HG03066 (cell line): ENCODE measurements around the gene SPIRE2.
"Not testable (repeated sequence)": the region's sequence is repeated elsewhere in the genome, so short reads cannot be mapped to it uniquely, and the experiment has no call there.

Source experiments
- ATAC-seq: cut with Tn5 transposase; IDR thresholded peaks from one replicate; pipeline ENCODE4 v1.9.1; 2021; ENCODE audit warnings: low read depth; ENCODE audit not compliant: unreplicated experiment

SPIRE2 gene

DNA sequence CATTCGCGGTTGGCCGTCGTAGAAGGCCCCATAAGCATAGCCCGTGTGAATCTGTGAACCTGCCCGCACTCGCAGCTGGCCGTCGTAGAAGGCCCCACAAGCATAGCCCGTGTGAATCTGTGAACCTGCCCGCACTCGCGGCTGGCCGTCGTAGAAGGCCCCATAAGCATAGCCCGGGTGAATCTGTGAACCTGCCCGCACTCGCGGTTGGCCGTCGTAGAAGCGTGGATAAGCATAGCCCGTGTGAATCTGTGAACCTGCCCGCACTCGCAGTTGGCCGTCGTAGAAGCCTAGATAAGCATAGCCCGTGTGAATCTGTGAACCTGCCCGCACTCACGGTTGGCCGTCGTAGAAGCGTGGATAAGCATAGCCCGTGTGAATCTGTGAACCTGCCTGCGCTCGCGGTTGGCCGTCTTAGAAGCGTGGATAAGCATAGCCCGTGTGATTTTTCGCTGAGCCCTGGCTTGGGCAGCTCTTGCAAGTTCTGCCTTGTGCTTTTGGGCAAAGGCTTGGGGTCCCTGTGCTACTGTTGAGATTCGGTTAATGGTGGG is 6.6 kb downstream of the SPIRE2 start:
- not testable (repeated sequence) for ATAC-seq

DNA sequence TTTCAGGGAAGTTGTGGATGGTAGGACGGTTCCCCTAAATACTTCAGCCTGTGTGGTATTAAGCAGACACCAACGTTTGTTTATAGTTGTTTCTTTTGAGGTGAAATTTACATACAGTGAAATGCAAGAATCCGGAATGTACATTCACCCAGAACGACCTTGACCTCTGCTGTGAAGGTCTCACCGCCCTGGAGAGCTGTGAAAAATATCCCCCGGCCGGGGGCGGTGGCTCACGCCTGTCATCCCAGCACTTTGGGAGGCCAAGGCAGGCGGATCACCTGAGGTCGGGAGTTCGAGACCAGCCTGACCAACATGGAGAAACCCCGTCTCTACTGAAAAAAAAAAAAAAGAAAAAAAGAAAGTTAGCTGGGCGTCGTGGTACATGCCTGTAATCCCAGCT is 8.2 kb downstream of the SPIRE2 start:
- ATAC-seq: not testable (repeated sequence)

DNA sequence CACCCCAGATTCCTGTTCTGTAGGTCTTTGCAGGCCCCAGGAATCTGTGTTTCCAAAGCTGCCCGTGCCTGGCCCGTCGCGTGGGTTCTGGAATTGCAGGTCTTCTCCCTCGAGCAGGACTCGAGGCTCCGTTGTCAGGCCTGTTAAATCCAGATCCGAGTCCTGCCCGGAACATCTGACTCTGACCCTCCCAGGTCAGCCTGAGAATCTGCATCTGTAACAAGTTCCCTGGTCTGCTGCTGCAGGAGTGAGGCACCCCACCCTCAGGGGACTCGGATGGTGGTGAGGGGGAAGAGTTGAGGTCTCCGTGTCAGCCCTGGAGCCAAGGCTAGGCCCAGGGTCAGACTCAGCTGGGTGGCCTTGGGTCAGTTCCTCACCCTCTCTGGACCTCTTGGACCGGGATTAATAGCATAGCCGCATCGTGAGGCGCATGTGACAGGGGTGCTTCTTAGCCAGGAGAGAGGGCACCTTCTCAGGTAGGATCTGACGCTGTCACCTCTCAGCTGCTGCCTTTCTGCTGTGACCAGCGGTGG is 8.8 kb downstream of the SPIRE2 start:
- ATAC-seq: no peak

DNA sequence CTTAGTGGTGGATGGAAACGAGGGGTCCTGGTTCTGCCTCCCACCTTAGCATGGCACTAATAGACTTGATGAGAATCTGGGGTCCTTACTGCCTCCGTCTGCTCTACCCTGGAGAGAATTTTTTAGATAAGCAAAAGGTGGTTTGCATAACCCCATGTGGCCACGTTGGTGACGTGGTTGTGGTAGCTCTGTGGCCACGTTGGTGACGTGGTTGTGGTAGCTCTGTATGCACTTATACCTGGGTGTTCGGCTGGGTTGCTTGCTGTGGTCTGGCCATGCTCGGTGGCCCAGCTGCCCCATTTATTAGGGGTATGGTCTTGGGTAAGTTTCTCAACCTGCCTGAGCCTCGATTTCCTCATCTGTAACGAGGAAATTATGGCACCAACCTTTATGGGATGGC is 13.0 kb downstream of the SPIRE2 start:
- no peak for ATAC-seq

DNA sequence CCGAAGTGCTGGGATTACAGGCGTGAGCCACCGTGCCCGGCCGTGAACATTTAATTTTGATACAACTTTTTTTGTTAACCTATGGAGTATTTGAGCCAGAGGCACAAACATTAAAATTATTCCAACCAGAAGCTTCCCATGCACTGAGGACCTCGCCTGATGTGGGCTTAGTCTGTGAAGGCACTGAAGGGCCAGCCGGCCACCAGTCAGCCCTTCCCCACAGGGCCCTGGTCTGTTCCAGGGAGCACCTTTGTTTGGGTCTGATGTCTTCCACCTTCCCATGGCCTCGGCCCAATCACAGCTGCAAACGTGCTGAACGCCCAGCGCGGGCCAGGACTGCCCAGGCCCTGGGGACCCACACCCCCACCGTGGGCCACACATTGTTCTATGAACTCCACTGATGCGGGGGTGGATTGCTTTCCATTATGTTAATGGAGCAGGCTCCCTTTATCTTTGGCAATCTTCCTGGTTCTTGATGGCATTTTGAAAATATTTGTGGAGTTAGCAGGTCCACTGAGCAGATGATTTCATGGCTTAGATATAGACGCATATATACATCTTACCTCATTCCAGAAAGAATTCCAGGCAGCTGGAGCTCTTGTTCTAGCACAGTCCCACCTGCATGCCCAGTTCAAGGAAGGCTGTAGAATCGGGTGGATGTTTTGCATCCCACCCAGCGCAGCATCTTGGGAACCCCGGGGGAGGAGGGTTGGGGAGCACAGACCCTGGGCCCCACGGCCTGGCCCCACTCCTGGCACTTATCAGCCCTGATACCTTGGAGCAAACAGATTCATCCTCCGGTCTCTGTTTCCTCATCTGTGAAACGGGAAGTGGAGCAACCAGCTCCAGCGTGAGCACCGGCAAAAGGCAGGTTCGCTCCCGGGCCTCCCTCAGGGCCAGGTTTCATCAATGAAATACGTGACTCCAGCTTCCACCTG is 14.5 kb downstream of the SPIRE2 start:
- no peak for ATAC-seq

DNA sequence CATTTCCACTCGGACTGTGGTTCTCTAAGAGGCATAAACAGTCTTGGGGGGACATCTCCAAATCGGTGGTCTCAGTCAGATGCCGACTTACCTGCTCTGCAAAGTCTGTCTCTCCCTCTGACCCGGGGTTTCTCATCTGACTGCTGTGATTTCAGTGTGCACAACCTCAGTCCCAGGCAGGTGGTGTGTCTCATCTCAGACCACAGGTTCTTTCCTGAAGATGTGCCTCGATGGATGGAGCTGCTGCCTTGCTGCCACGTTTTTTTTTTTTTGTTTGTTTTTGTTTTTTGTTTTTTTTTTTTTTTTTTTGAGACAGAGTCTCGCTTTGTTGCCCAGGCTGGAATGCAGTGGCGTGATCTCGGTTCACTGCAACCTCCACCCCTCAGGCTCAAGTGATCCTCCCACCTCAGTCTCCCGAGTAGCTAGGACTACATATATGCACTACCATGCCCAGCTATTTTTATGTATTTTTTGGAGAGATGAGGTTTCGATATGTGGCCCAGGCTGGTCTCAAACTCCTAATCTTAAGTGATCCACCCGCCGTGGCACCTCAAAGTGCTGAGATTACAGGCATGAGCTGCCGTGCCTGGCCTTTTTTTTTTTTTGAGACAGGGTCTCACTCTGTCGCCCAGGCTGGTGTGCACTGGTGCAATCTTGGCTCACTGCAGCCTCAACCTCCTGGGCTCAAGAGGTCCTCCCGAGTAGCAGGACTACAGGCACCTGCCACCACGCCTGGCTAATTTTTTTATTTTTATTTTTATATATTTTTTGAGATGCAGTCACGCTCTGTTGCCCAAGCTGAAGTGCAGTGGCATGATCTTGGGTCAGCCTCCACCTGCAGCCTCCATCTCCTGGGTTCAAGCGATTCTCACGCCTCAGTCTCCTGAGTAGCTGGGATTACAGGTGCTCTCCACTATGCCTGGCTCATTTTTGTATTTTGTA is 15.4 kb downstream of the SPIRE2 start:
- no peak for ATAC-seq

DNA sequence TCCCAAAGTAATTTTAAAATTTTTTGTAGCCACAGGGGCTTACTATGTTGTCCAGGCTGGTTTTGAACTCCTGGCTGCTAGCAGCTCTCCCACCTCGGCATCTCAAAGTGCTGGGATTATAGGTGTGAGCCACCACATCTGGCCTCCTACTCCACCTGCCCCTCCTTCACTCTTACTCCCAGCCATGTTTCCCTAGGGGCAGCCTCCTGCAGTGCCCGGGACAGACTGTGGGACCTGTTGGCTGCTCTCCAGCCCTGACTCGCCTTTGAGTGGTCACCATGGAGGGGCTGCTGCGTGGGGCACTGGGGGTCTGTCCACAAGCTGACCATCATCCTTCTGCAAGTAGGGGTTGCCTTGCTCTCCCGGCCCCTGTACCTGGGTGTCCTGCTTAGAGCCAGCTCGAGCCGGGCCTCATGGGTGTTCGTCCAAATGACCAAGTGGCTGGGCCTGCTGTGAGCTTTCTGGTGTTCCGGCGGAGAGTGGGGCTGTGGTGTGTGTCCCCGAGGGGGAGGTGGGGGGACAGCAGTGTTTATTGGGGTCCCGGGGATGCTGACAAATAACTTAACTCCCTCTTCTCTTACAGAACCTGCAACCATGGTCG is 16.6 kb downstream of the SPIRE2 start:
- no peak for ATAC-seq

DNA sequence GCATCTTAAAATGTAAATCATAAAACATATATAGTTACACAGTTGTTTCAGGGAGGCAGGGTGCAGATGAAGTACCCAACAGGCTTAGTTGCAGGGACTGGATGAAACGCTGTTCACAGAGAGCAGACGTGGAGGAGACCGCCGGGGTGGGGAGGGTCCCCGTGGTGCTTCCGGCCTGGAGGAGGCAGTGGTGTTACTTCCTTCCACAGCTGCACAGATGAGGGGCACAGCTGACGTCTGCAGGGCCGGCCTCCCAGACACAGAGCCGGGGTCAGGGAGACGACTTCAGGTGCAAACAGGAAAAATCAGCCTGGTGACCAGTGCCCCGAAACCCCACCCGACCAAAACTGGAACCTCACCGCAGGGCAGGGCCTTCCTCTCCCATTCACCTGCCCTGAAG is 17.1 kb downstream of the SPIRE2 start:
- no peak for ATAC-seq

DNA sequence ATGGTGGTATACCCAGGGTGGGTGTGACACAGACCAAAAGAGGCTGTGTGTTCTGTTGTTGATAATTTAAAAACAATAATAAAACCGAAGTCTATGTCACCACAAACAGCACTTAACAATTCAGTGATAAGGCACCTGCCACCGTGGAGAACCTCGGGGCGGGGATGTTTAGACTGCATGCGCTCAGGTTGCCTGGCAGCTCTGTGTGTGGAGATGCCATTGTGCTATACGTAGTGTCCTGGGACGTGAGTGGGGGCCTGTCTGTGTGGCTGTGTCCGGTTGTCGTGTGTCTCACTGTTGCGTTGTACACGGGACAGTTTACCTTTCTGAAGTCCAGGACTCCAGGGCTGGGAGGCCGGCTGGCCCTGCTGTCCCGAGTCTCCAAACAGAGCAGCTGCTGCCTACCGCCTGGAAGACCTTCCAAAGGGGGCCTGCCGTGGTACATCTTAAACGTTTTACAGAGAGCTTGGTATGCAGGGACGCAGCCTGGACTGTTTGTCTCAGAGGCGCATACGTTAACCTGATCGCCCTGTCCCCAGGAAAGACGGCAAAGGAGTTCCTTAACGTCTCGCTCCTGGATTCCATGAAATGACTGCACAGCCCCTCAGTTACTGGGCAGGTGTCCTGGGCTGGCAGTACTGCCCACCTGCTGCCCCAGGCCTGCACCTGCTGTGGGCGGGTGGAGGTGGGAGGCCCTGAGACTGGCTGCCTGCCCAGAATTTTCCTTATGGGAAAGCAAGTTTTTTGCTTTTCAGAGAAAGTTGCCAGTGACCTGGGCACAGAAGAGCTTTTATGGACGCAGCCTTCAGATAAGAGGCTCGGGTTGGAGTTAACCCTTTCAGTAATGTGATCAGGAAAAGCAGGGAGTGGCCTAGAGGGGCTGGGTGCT is 19.0 kb downstream of the SPIRE2 start:
- no peak for ATAC-seq

DNA sequence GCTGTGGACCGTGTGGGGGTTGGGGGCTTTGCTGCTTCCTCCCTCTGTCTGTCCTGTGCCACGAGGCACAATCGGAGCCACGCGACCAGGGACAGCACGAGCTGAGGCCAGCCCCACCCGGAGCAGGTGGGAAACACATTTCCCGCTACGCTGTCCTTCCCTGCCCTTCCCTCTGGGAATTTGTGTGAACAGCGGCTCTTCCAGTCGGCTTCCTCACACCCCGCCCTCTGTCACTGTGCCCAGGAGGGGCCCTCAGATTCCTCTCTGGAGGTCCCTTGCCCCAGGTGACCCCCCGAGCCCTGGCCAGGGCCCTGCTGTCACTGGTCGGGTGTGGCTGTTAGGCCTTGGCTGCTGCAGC is 19.6 kb downstream of the SPIRE2 start:
- no peak for ATAC-seq

DNA sequence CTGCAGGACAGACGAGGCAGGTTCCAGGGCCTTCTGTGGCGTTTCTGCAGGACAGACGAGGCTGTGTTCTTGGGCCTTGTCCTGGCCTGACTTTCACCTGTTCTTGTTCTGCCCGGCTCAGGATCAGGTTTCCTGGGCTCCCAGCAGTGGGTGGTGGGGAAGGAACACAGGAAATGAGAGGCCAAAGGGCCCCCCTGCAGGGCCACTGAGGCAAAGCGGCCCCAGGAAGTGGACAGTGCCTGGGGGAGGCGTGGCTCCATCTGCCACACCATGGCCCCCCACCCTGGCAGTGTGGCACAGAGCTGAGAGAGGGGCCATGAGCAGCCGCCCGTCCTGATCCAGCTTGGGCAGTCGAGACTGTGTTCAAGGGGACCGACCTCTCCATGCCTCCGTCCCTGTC is 20.7 kb downstream of the SPIRE2 start:
- ATAC-seq: no peak

DNA sequence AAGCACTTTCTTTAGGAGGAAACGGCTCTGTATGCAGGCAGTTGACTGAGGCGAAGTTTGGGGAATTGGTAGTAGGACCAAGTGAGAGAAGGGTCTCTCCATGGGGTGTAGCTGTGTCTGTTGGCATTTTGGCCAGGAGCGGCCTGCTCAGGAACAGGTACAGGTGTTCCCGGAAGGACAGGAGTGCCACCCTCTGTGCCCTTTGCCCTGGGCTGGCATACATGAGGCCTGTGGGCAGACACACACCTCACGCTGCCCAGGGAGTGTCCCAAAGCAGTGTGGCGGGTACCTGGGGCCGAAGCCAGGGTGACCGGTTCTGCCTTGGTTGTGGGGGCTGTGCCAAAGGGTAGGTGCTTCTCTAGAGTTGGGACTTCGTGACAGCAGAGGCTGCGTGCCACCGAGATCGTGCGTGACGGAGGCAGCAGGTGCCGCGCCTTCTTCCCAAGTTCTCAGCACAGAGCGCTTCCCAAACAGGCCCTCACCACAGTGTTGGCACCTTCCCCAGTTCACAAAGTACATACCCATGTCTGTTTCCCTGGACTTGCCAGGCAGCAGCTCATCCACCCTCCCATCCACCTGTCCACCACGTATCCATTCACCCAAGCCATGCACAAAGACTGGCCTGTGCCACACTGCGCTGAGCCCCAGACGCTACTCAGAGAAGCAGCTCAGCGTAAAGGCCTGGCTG is 25.2 kb downstream of the SPIRE2 start:
- no peak for ATAC-seq

DNA sequence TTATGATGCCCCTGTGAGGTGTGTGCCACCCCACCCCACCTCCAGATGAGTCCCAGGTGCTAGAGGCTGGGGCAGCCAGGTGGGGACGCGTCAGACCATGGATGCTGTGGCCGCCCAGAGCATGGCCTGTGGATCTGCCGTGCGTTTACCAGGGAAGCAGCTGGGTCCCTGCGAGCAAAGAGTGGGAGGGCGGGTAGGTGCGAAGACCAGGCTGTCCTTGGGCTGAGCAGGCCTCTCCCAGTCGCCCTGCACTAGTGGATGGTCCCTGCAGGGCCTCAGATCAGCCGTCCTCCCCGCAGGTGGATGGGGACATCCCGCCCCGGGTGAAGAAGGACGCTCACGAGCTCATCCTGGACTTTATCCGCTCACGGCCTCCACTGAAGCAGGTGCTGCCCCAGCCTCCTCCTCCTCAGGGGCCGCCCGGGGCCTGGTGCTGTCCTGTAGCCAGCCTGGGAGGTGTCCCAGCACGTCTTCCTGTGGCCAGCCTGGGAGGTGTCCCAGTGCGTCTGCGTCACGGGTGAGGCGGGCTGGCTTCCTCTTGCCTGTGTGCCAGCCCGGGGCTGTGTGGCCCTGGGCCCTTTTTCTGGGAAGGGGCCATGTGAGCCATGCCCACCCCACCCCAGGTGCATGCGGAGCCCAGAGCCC is 27.1 kb downstream of the SPIRE2 start:
- no peak for ATAC-seq

DNA sequence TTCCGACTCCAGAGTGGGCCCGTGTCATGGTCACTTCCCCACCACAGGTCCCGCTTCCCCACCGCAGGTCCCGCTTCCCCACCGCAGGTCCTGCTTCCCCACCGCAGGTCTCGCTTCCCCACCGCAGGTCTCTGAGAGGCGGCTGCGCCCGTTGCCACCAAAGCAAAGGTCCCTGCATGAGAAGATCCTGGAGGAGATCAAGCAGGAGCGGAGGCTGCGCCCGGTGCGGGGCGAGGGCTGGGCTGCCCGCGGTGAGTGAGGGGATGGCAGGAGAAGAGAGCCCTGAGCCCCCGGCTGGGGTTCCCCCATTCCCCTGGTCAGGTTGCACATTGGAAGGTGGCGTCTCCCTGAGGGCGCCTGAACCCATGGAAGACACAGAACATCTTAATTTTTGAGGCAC is 27.7 kb downstream of the SPIRE2 start:
- ATAC-seq: no peak

DNA sequence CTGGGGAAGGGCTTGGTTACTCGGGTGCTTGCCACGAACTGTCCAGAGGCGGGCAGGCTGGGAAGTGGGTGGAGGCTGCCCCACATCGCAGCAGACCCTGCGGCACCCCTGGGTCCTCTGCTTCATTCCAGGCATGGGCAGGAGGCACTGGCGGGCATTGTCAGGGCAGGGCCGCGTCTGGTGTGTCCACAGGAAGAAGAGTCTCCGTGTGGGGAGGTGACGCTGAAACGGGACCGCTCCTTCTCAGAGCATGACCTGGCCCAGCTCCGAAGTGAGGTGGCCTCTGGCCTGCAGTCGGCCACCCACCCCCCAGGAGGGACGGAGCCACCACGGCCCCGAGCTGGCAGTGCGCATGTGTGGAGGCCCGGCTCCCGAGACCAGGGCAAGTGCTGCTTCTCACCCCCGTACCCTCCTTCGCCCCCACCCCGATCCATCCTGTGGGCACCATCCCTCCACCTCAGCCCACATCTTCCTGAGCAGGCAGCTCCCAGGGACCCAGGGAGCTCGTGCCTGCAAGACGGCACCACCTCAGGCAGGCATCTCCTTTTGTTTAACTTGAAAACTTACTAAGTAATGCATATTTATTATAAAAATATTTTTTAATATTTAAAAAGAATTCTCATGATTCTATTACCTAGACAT is 30.8 kb downstream of the SPIRE2 start:
- ATAC-seq: no peak

DNA sequence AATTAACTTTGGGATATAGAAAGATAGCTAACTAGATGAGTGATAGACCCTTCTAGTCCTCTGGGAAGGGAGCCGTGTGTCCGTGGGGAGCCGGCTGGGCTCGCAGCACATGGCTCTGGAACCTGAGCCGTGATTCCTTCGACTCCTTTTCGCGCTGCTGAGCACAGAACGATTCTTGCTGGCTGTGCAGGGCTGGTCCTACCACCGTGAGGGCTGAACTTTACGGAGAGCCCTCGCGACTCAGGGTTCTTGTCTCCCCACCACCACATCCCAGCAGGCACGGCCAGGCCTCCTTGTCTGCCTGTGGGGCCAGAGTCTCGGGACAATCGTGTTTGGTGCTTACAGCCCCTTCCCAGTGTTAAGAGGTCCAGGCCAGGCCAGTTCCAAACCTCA is 31.3 kb downstream of the SPIRE2 start:
- no peak for ATAC-seq

DNA sequence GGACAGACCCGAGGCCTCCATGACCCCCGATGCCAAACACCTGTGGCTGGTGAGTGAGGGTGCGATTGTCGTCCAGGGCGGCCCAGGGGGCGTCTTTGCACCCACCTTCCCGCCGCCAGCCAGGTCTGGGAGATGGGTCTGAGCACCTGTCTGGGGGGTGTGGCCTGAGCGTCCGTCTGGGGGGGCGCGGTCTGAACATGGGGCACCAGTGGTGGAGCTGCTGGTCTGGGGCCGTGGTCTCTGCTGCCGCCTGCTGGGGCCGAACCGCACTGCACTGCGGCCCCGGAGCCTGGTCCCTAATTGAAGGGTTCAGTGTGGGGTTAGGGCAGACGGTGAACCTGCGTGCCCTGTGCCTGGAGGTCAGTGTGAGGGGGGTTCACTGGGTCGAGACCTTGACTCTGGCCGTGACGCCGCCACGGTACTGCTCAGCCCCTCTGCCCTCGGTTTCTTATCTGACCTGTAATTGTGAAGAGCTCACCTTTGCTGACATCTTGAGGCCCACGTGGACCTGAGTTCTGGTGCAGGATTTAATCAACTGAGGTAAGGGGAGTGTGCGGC is 32.6 kb downstream of the SPIRE2 start:
- ATAC-seq: no peak

DNA sequence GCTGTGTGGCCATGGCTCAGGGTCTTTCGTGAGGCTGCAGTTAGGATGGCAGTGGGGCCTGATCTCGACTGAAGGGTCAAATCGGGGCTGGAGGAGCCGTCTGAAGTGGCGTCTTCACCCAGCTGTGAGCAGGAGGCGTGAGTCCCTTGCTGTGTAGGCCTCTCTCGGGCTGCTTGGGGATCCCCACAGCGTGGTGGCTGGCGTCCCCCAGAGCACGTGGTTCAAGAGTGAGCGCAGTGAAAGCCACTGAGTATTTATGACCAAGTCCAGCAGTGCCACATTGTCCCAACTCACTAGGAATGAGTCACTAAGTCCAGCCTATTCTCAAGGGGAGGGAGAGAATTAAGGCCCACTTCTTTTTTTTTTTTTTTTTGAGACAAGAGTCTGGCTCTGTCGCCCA is 33.4 kb downstream of the SPIRE2 start:
- no peak for ATAC-seq
